IPS-15b (cell line): Measurements from ENCODE around the gene TBC1D22A.
"Not testable (repeated sequence)": the region's sequence is repeated elsewhere in the genome, so short reads cannot be mapped to it uniquely, and the experiment has no call there.

Experiments used
- H3K27me3 ChIP-seq: one replicate; pipeline ENCODE4 v1.6.1; 2013; ENCODE audit warnings: low read length; ENCODE audit not compliant: control insufficient read depth, insufficient read depth
- H3K36me3 ChIP-seq: one replicate; pipeline ENCODE4 v1.6.1; 2013; ENCODE audit warnings: low read length; ENCODE audit not compliant: control insufficient read depth, insufficient read depth
- H3K4me1 ChIP-seq: one replicate; pipeline ENCODE4 v1.6.1; 2013; ENCODE audit warnings: mild to moderate bottlenecking, low read length; ENCODE audit not compliant: control insufficient read depth, insufficient read depth
- H3K4me3 ChIP-seq: one replicate; pipeline ENCODE4 v1.5.1; 2013; ENCODE audit warnings: low read depth, low read length
- H3K9ac ChIP-seq: one replicate; pipeline ENCODE4 v1.6.1; 2013; ENCODE audit warnings: low read depth, mild to moderate bottlenecking, low read length
- H3K9me3 ChIP-seq: one replicate; pipeline ENCODE4 v1.6.1; 2013; ENCODE audit warnings: mild to moderate bottlenecking, low read length; ENCODE audit not compliant: control insufficient read depth, insufficient read depth

Gene TBC1D22A

GRCh38 chr22:47170511-47171440, 408.3 kb downstream of the TBC1D22A start:
- not testable (repeated sequence) for H3K27me3 ChIP-seq

GRCh38 chr22:47171441-47172221, 409.2 kb downstream of the TBC1D22A start:
- no peaks in the 10 kb centered on the region for H3K9me3 ChIP-seq
- H3K9ac ChIP-seq, result no peak overlapping the region
- no peaks in the 10 kb centered on the region for H3K4me1 ChIP-seq

More at GRCh38 chr22:47170511-47171440, 408.3 kb downstream of the TBC1D22A start:
- H3K9me3 ChIP-seq, H3K4me3 ChIP-seq, H3K36me3 ChIP-seq, H3K4me1 ChIP-seq, H3K9ac ChIP-seq: not testable (repeated sequence)

GRCh38 chr22:47172771-47173534, 410.5 kb downstream of the TBC1D22A start:
- Histone ChIP-seq H3K4me1 (no peaks in the 10 kb centered on the region), H3K4me3 (no peak overlapping the region), H3K9me3 (no peaks in the 10 kb centered on the region), H3K36me3 (peaks cover 4% of the 10 kb centered on the region), H3K27me3 (no peaks in the 10 kb centered on the region), H3K9ac (no peak overlapping the region)

More at GRCh38 chr22:47171441-47172221, 409.2 kb downstream of the TBC1D22A start:
- no peaks in the 10 kb centered on the region for H3K27me3 ChIP-seq
- H3K36me3 ChIP-seq, result peaks cover 4% of the 10 kb centered on the region
- no peak overlapping the region for H3K4me3 ChIP-seq

- Histone ChIP-seq H3K4me1 (no peaks in the 10 kb centered on the region), H3K9ac (no peak overlapping the region), H3K4me3 (no peak overlapping the region), H3K36me3 (peaks cover 4% of the 10 kb centered on the region), H3K9me3 (no peaks in the 10 kb centered on the region), H3K27me3 (no peaks in the 10 kb centered on the region)
Observed at GRCh38 chr22:47173535-47174021, 411.1 kb downstream of the TBC1D22A start.

GRCh38 chr22:47174096-47174495, 411.6 kb downstream of the TBC1D22A start:
- Histone ChIP-seq H3K4me1 (no peaks in the 10 kb centered on the region), H3K9ac (no peak overlapping the region), H3K4me3 (no peak overlapping the region), H3K27me3 (no peaks in the 10 kb centered on the region), H3K36me3 (peaks cover 4% of the 10 kb centered on the region), H3K9me3 (no peaks in the 10 kb centered on the region)

GRCh38 chr22:47174671-47175112, 412.2 kb downstream of the TBC1D22A start:
- no peak overlapping the region for H3K4me3 ChIP-seq
- no peak overlapping the region for H3K9ac ChIP-seq

GRCh38 chr22:47175151-47176025, 412.9 kb downstream of the TBC1D22A start:
- Histone ChIP-seq H3K9me3 (no peaks in the 10 kb centered on the region), H3K9ac (no peak overlapping the region), H3K4me3 (no peak overlapping the region), H3K36me3 (peaks cover 4% of the 10 kb centered on the region), H3K27me3 (no peaks in the 10 kb centered on the region), H3K4me1 (no peaks in the 10 kb centered on the region)

More at GRCh38 chr22:47174671-47175112, 412.2 kb downstream of the TBC1D22A start:
- Histone ChIP-seq H3K36me3 (peaks cover 4% of the 10 kb centered on the region), H3K4me1 (no peaks in the 10 kb centered on the region), H3K27me3 (no peaks in the 10 kb centered on the region), H3K9me3 (no peaks in the 10 kb centered on the region)

GRCh38 chr22:47176026-47176389, 413.6 kb downstream of the TBC1D22A start:
- Histone ChIP-seq H3K9me3 (no peaks in the 10 kb centered on the region), H3K36me3 (peaks cover 4% of the 10 kb centered on the region), H3K4me3 (no peak overlapping the region), H3K4me1 (no peaks in the 10 kb centered on the region), H3K27me3 (no peaks in the 10 kb centered on the region), H3K9ac (no peak overlapping the region)

GRCh38 chr22:47176573-47177333, 414.3 kb downstream of the TBC1D22A start:
- Histone ChIP-seq H3K27me3 (no peaks in the 10 kb centered on the region), H3K4me3 (no peak overlapping the region)

GRCh38 chr22:47177334-47177815, 414.9 kb downstream of the TBC1D22A start:
- Histone ChIP-seq H3K27me3 (no peaks in the 10 kb centered on the region), H3K4me1 (no peaks in the 10 kb centered on the region), H3K9me3 (no peaks in the 10 kb centered on the region), H3K9ac (no peak overlapping the region), H3K36me3 (peaks cover 4% of the 10 kb centered on the region), H3K4me3 (no peak overlapping the region)

More at GRCh38 chr22:47176573-47177333, 414.3 kb downstream of the TBC1D22A start:
- Histone ChIP-seq H3K36me3 (peaks cover 4% of the 10 kb centered on the region), H3K4me1 (no peaks in the 10 kb centered on the region), H3K9ac (no peak overlapping the region), H3K9me3 (no peaks in the 10 kb centered on the region)
